Measurements from ENCODE around the gene ITIH5.

ITIH5 gene

GRCh38 chr10:7610026-7610425 lies 56.7 kb downstream of the ITIH5 start:
- Histone ChIP-seq H3K27ac (ENCODE audit: insufficient read depth in 1 of 2, low read depth in 1 of 2, low read length in 2 of 2, poor library complexity in 1 of 2, severe bottlenecking in 2 of 2) (no peak overlapping the region), H3K4me3 (ENCODE audit: control insufficient read depth in 1 of 7, extremely low read depth in 1 of 7, insufficient read depth in 4 of 7, low read depth in 2 of 7, low read length in 6 of 7) (no peak overlapping the region), H3K27me3 (replicated peaks in 2 of 5; ENCODE audit: control insufficient read depth in 4 of 5, insufficient read depth in 5 of 5, low read length in 4 of 5) (no peaks in the 10 kb centered on the region), H3K4me1 (ENCODE audit: control extremely low read depth in 1 of 4, control insufficient read depth in 4 of 4, insufficient read depth in 4 of 4, low read length in 3 of 4) (no peaks in the 10 kb centered on the region), H3K9me3 (ENCODE audit: control extremely low read depth in 1 of 5, control insufficient read depth in 4 of 5, insufficient read depth in 2 of 5, low read depth in 1 of 5, low read length in 4 of 5) (no peaks in the 10 kb centered on the region), H3K36me3 (ENCODE audit: control insufficient read depth in 4 of 4, insufficient read depth in 4 of 4, low read length in 3 of 4) (no peaks in the 10 kb centered on the region)
- DNase-seq = no peak
- ChIA-PET POLR2A (no interaction called here), CTCF (no interaction called here)
- 76% methylated on average over 2 of the region's 3 CpGs for WGBS (ENCODE audit: insufficient coverage)

GRCh38 chr10:7609556-7609955 lies 57.2 kb downstream of the ITIH5 start:
- Histone ChIP-seq H3K36me3 (ENCODE audit: control insufficient read depth in 4 of 4, insufficient read depth in 4 of 4, low read length in 3 of 4) (no peaks in the 10 kb centered on the region), H3K9me3 (ENCODE audit: control extremely low read depth in 1 of 5, control insufficient read depth in 4 of 5, insufficient read depth in 2 of 5, low read depth in 1 of 5, low read length in 4 of 5) (no peaks in the 10 kb centered on the region), H3K4me3 (ENCODE audit: control insufficient read depth in 1 of 7, extremely low read depth in 1 of 7, insufficient read depth in 4 of 7, low read depth in 2 of 7, low read length in 6 of 7) (no peak overlapping the region), H3K4me1 (ENCODE audit: control extremely low read depth in 1 of 4, control insufficient read depth in 4 of 4, insufficient read depth in 4 of 4, low read length in 3 of 4) (no peaks in the 10 kb centered on the region), H3K27me3 (replicated peaks in 2 of 5; ENCODE audit: control insufficient read depth in 4 of 5, insufficient read depth in 5 of 5, low read length in 4 of 5) (no peaks in the 10 kb centered on the region), H3K27ac (ENCODE audit: insufficient read depth in 1 of 2, low read depth in 1 of 2, low read length in 2 of 2, poor library complexity in 1 of 2, severe bottlenecking in 2 of 2) (no peak overlapping the region)
- 93% methylated on average over 4 of the region's 5 CpGs for WGBS (ENCODE audit: insufficient coverage)
- ChIA-PET POLR2A (no interaction called here), CTCF (no interaction called here)
- no peak for DNase-seq

GRCh38 chr10:7608001-7608400 lies 58.8 kb downstream of the ITIH5 start:
- CTCF ChIA-PET = no interaction called here
- POLR2A ChIA-PET = no interaction called here
- no peaks in the 10 kb centered on the region for H3K4me1 ChIP-seq (ENCODE audit: control extremely low read depth in 1 of 4, control insufficient read depth in 4 of 4, insufficient read depth in 4 of 4, low read length in 3 of 4)
- WGBS (ENCODE audit: insufficient coverage) = 94% methylated on average over 10 of the region's 11 CpGs
- H3K36me3 ChIP-seq (ENCODE audit: control insufficient read depth in 4 of 4, insufficient read depth in 4 of 4, low read length in 3 of 4) = no peaks in the 10 kb centered on the region
- no peak for DNase-seq
- no peaks in the 10 kb centered on the region for H3K9me3 ChIP-seq (ENCODE audit: control extremely low read depth in 1 of 5, control insufficient read depth in 4 of 5, insufficient read depth in 2 of 5, low read depth in 1 of 5, low read length in 4 of 5)
- no peak overlapping the region for H3K27ac ChIP-seq (ENCODE audit: insufficient read depth in 1 of 2, low read depth in 1 of 2, low read length in 2 of 2, poor library complexity in 1 of 2, severe bottlenecking in 2 of 2)
- H3K27me3 ChIP-seq (replicated peaks in 2 of 5; ENCODE audit: control insufficient read depth in 4 of 5, insufficient read depth in 5 of 5, low read length in 4 of 5) = no peaks in the 10 kb centered on the region
- no peak overlapping the region for H3K4me3 ChIP-seq (ENCODE audit: control insufficient read depth in 1 of 7, extremely low read depth in 1 of 7, insufficient read depth in 4 of 7, low read depth in 2 of 7, low read length in 6 of 7)

- DNase-seq = no peak
- H3K4me1 ChIP-seq (ENCODE audit: control extremely low read depth in 1 of 4, control insufficient read depth in 4 of 4, insufficient read depth in 4 of 4, low read length in 3 of 4) = no peaks in the 10 kb centered on the region
- no peak overlapping the region for H3K4me3 ChIP-seq (ENCODE audit: control insufficient read depth in 1 of 7, extremely low read depth in 1 of 7, insufficient read depth in 4 of 7, low read depth in 2 of 7, low read length in 6 of 7)
- 88% methylated on average over 4 of the region's 4 CpGs for WGBS (ENCODE audit: insufficient coverage)
- H3K27ac ChIP-seq (ENCODE audit: insufficient read depth in 1 of 2, low read depth in 1 of 2, low read length in 2 of 2, poor library complexity in 1 of 2, severe bottlenecking in 2 of 2) = no peak overlapping the region
- H3K36me3 ChIP-seq (ENCODE audit: control insufficient read depth in 4 of 4, insufficient read depth in 4 of 4, low read length in 3 of 4) = no peaks in the 10 kb centered on the region
- CTCF ChIA-PET = no interaction called here
- H3K27me3 ChIP-seq (replicated peaks in 2 of 5; ENCODE audit: control insufficient read depth in 4 of 5, insufficient read depth in 5 of 5, low read length in 4 of 5) = no peaks in the 10 kb centered on the region
- POLR2A ChIA-PET = no interaction called here
- H3K9me3 ChIP-seq (ENCODE audit: control extremely low read depth in 1 of 5, control insufficient read depth in 4 of 5, insufficient read depth in 2 of 5, low read depth in 1 of 5, low read length in 4 of 5) = peaks cover 0 to 2% (median 0%) of the 10 kb centered on the region in 5 experiments
These were observed 59.8 kb downstream of the ITIH5 start for GRCh38 chr10:7606951-7607404.

- ChIA-PET POLR2A (no interaction called here), CTCF (no interaction called here)
- Histone ChIP-seq H3K4me3 (ENCODE audit: control insufficient read depth in 1 of 7, extremely low read depth in 1 of 7, insufficient read depth in 4 of 7, low read depth in 2 of 7, low read length in 6 of 7) (no peak overlapping the region), H3K27me3 (replicated peaks in 2 of 5; ENCODE audit: control insufficient read depth in 4 of 5, insufficient read depth in 5 of 5, low read length in 4 of 5) (no peaks in the 10 kb centered on the region), H3K9me3 (ENCODE audit: control extremely low read depth in 1 of 5, control insufficient read depth in 4 of 5, insufficient read depth in 2 of 5, low read depth in 1 of 5, low read length in 4 of 5) (peaks cover 0 to 2% (median 0%) of the 10 kb centered on the region in 5 experiments), H3K27ac (ENCODE audit: insufficient read depth in 1 of 2, low read depth in 1 of 2, low read length in 2 of 2, poor library complexity in 1 of 2, severe bottlenecking in 2 of 2) (no peak overlapping the region), H3K4me1 (ENCODE audit: control extremely low read depth in 1 of 4, control insufficient read depth in 4 of 4, insufficient read depth in 4 of 4, low read length in 3 of 4) (no peaks in the 10 kb centered on the region), H3K36me3 (ENCODE audit: control insufficient read depth in 4 of 4, insufficient read depth in 4 of 4, low read length in 3 of 4) (no peaks in the 10 kb centered on the region)
- no peak for DNase-seq
- 88% methylated on average over 9 of the region's 11 CpGs for WGBS (ENCODE audit: insufficient coverage)
These were observed 61.0 kb downstream of the ITIH5 start for GRCh38 chr10:7605565-7606295.

GRCh38 chr10:7601023-7601656 lies 65.6 kb downstream of the ITIH5 start:
- Histone ChIP-seq H3K4me3 (ENCODE audit: control insufficient read depth in 1 of 7, extremely low read depth in 1 of 7, insufficient read depth in 4 of 7, low read depth in 2 of 7, low read length in 6 of 7) (no peak overlapping the region), H3K4me1 (ENCODE audit: control extremely low read depth in 1 of 4, control insufficient read depth in 4 of 4, insufficient read depth in 4 of 4, low read length in 3 of 4) (no peaks in the 10 kb centered on the region), H3K27me3 (replicated peaks in 2 of 5; ENCODE audit: control insufficient read depth in 4 of 5, insufficient read depth in 5 of 5, low read length in 4 of 5) (no peaks in the 10 kb centered on the region), H3K36me3 (ENCODE audit: control insufficient read depth in 4 of 4, insufficient read depth in 4 of 4, low read length in 3 of 4) (no peaks in the 10 kb centered on the region), H3K9me3 (ENCODE audit: control extremely low read depth in 1 of 5, control insufficient read depth in 4 of 5, insufficient read depth in 2 of 5, low read depth in 1 of 5, low read length in 4 of 5) (peaks cover 0 to 2% (median 0%) of the 10 kb centered on the region in 5 experiments), H3K27ac (ENCODE audit: insufficient read depth in 1 of 2, low read depth in 1 of 2, low read length in 2 of 2, poor library complexity in 1 of 2, severe bottlenecking in 2 of 2) (no peak overlapping the region)
- ChIA-PET POLR2A (no interaction called here), CTCF (no interaction called here)
- WGBS (ENCODE audit: insufficient coverage) = 100% methylated on average over 3 of the region's 3 CpGs
- DNase-seq = no peak

- no peak for DNase-seq
- ChIA-PET CTCF (no interaction called here), POLR2A (no interaction called here)
- no peaks in the 10 kb centered on the region for H3K4me1 ChIP-seq (ENCODE audit: control extremely low read depth in 1 of 4, control insufficient read depth in 4 of 4, insufficient read depth in 4 of 4, low read length in 3 of 4)
- H3K27ac ChIP-seq (ENCODE audit: insufficient read depth in 1 of 2, low read depth in 1 of 2, low read length in 2 of 2, poor library complexity in 1 of 2, severe bottlenecking in 2 of 2) = no peak overlapping the region
- no peak overlapping the region for H3K4me3 ChIP-seq (ENCODE audit: control insufficient read depth in 1 of 7, extremely low read depth in 1 of 7, insufficient read depth in 4 of 7, low read depth in 2 of 7, low read length in 6 of 7)
- no peaks in the 10 kb centered on the region for H3K36me3 ChIP-seq (ENCODE audit: control insufficient read depth in 4 of 4, insufficient read depth in 4 of 4, low read length in 3 of 4)
- H3K27me3 ChIP-seq (replicated peaks in 2 of 5; ENCODE audit: control insufficient read depth in 4 of 5, insufficient read depth in 5 of 5, low read length in 4 of 5) = no peaks in the 10 kb centered on the region
- WGBS (ENCODE audit: insufficient coverage) = no CpG with 5 or more reads among the region's 3 CpGs
- peaks cover 0 to 2% (median 0%) of the 10 kb centered on the region in 5 experiments for H3K9me3 ChIP-seq (ENCODE audit: control extremely low read depth in 1 of 5, control insufficient read depth in 4 of 5, insufficient read depth in 2 of 5, low read depth in 1 of 5, low read length in 4 of 5)
These were observed 68.0 kb downstream of the ITIH5 start for GRCh38 chr10:7598771-7599170.
